Stimulated activated naive B cell treated with anti-CD40 and anti-IgM and Interleukin-4, amounts not matched to agents 10 μg/mL and 1 μg/mL and 100 μg/mL, for 72 hours (primary cell): ENCODE measurements around the gene SFRP5.

Experiments used
- ATAC-seq, 2 donors: fragments of 150-1000 bp; cut with Tn5 transposase; replicated peaks; 2 replicates each; pipeline ENCODE4 v1.10.0; 2021; ENCODE audit warnings: moderate library complexity in 1 of 2
- DNase-seq: peaks from one replicate; pipeline ENCODE4 v3.0.0; 2021
- H3K27ac Mint-ChIP-seq: one replicate; pipeline ENCODE4 v1.8.0; 2022; ENCODE audit warnings: mild to moderate bottlenecking, mixed read lengths
- H3K27me3 Mint-ChIP-seq, 2 donors: one replicate each; pipeline ENCODE4 v1.8.0; 2022; ENCODE audit warnings: mixed read lengths in 2 of 2
- H3K36me3 Mint-ChIP-seq, 2 donors: one replicate each; pipeline ENCODE4 v1.8.0; 2022; ENCODE audit warnings: mixed read lengths in 2 of 2, mild to moderate bottlenecking in 1 of 2
- H3K4me1 Mint-ChIP-seq, 2 donors: one replicate each; pipeline ENCODE4 v1.8.0; 2022; ENCODE audit warnings: mixed read lengths in 2 of 2, mild to moderate bottlenecking in 1 of 2
- H3K4me3 Mint-ChIP-seq, 2 donors: one replicate each; pipeline ENCODE4 v1.8.0; 2022; ENCODE audit warnings: mild to moderate bottlenecking in 2 of 2, mixed read lengths in 2 of 2, moderate library complexity in 1 of 2
- H3K9me3 Mint-ChIP-seq, 2 donors: one replicate each; pipeline ENCODE4 v1.8.0; 2022; ENCODE audit warnings: mixed read lengths in 2 of 2, mild to moderate bottlenecking in 1 of 2

SFRP5 gene

DNA sequence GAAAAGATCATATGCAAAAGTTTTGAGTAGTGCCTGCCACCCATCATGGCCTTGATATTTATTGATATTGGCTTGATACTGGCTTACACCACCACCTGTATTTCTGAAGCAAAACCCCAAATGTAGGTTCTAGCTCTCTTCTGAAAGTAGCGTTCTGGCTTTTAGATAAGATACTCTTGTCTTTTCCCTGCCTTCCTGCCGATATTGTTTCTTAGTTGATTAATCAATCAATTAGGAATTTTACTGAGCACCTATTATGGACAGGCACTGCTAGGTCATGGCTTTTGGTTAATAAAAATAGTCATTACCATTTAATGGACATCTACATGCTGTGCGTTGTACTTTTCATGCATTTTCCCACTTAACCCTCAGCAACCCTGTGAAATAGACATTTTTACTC, 7.9 kb downstream of the SFRP5 start:
- Mint-ChIP-seq H3K36me3 (peaks cover 51 to 57% of the 10 kb centered on the region in 2 donors), H3K9me3 (no peaks in the 10 kb centered on the region), H3K4me1 (peaks cover 11% of the 10 kb centered on the region in 2 donors), H3K27me3 (peaks cover under 1 to 4% of the 10 kb centered on the region in 2 donors), H3K27ac (no peak overlapping the region), H3K4me3 (no peak overlapping the region)
- no peak for ATAC-seq
- DNase-seq = no peak

DNA sequence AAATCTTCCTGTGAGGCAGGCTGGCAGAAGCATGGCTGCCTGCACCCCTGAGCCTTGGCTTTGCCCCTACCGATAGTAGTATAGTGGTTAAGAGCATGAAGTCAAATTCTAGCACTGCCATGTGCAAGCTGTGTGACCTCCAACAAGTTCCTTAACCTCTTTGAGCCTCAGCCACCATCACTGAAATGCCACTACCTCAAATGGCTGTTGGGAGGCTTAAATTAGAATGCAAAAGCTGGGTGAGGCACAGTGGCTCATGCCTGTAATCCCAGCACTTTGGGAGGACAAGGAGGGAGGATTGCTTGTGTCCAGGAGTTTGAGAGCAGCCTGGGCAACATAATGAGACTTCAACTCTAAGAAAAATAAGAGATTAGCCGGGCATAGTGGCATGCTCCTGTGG, 8.4 kb downstream of the SFRP5 start:
- peaks cover 0 to 4% of the 10 kb centered on the region in 2 donors for H3K27me3 Mint-ChIP-seq
- H3K36me3 Mint-ChIP-seq = peaks cover 50 to 56% of the 10 kb centered on the region in 2 donors
- H3K27ac Mint-ChIP-seq = peak overlapping the region; percentile 16
- H3K4me3 Mint-ChIP-seq = no peak overlapping the region
- no peak for DNase-seq
- ATAC-seq = no peak
- H3K9me3 Mint-ChIP-seq = no peaks in the 10 kb centered on the region
- peaks cover 11% of the 10 kb centered on the region in 2 donors for H3K4me1 Mint-ChIP-seq

DNA sequence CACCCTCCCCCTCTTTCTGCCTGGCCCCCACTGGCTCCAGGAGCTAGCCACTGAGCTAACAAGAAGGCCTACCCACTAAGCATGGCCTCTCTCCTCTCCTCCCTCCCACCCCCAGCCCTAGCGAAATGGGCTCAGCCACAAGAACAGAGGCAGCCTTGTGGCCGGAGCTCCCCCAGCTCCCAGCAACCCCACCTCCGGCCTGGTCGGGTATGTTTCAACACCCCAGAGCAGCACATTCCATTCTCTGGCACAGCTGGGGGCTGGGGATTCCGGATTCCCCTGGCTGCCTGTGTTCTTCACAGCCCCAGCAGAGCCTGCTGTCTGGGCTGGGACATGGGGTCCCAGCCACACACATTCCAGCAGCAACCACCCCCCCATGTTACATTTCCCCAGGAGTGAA, 9.0 kb downstream of the SFRP5 start:
- no peak overlapping the region for H3K4me3 Mint-ChIP-seq
- no peak for DNase-seq
- H3K9me3 Mint-ChIP-seq = no peaks in the 10 kb centered on the region
- ATAC-seq = no peak
- H3K4me1 Mint-ChIP-seq = peaks cover 11% of the 10 kb centered on the region in 2 donors
- H3K27me3 Mint-ChIP-seq = no peaks in the 10 kb centered on the region
- no peak overlapping the region for H3K27ac Mint-ChIP-seq
- H3K36me3 Mint-ChIP-seq = peaks cover 44 to 50% of the 10 kb centered on the region in 2 donors

DNA sequence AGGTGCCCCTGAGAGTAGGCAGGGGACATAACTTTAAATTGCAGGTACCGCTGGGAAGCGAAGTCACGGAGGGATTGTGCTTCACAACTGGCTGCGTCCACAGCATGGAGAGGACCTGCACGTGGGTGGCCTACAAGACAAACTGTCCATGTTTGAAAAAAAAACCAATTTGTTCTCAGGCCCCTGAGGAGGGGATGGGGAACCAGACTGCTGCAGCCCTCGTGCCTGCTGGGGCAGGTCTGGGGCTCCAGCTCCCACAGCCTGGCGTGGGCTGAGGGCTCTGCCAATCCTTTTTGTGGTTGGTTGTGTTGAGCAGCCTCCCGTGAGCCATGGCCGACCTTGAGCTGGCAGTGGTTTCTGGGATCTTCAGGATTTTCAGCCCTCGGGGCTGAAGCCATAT, 9.7 kb downstream of the SFRP5 start:
- peaks cover 9 to 11% of the 10 kb centered on the region in 2 donors for H3K4me1 Mint-ChIP-seq
- no peaks in the 10 kb centered on the region for H3K9me3 Mint-ChIP-seq
- DNase-seq = no peak
- H3K27me3 Mint-ChIP-seq = no peaks in the 10 kb centered on the region
- peaks cover 44 to 50% of the 10 kb centered on the region in 2 donors for H3K36me3 Mint-ChIP-seq
- H3K4me3 Mint-ChIP-seq = no peak overlapping the region
- H3K27ac Mint-ChIP-seq = no peak overlapping the region
- no peak for ATAC-seq

DNA sequence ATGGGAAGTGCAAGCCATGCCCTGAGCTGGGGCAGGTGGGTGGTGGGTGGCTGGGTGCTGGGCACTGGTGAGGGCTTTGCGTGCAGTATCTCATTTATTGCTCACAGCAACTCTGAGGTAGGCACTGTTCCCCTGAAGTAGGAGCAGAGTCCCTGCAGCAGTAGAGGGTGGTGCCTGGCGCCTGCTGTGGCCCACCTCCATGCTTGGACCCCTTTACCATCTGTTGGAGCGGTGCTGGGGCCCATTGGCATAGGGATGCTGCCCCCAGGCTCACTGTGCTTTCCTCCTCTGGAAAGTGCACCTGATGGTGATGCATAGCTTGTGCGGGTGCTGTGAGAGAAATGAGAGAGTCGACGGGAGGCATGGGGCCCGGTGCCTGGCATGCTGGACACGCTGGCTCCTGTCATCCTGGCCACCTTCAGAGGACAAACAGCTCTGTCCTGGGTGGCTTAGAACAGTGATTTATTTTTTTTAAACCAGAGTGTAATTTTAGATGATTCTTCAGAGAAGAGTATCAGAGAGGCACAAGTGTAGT, 10.4 kb downstream of the SFRP5 start:
- no peak for ATAC-seq
- no peak overlapping the region for H3K27ac Mint-ChIP-seq

DNA sequence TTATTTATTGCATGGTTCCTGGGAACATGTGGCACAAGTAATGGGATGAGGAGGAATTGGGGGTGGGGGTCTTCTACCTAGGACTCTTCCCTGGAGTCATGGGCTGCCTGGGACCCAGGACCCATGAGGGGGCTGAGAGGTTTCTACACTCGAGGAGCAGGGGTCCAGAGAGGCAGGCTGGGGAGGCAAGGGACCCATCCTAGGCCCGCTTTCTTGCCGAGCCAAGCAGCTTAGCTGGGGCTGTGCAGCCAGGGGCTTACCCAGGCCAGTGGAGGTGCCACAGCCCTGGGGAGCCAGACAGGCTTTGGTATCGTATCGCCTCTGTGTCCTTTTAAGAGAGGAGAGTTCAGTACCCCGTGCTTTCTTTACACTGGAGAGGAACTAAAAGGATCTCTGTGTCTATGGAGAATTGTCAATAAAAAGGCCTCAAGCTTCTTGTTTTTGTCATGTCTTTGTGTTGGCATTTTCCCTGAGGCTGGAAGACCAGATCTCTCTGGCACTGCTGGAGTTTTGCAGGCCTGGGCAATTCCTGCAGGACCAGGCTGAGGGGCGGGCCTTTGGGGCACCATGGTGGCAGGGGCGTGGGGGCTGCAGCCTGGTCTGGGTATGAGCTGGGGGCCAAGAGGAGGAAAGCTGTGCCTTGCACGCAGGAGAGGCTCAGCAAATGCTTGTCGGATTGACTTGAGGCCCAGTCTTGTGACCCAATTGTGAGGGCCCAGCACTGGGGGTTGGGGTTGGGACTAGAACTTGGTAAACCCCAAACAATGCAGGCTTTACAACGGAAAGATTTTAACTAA, 11.1 kb downstream of the SFRP5 start:
- Mint-ChIP-seq H3K27me3 (no peaks in the 10 kb centered on the region), H3K36me3 (peaks cover 50 to 51% of the 10 kb centered on the region in 2 donors), H3K9me3 (no peaks in the 10 kb centered on the region), H3K4me3 (no peak overlapping the region), H3K27ac (no peak overlapping the region), H3K4me1 (peaks cover 9 to 11% of the 10 kb centered on the region in 2 donors)
- DNase-seq = no peak
- no peak for ATAC-seq

More for the DNA sequence above, 10.4 kb downstream of the SFRP5 start:
- Mint-ChIP-seq H3K4me1 (peaks cover 9 to 11% of the 10 kb centered on the region in 2 donors), H3K27me3 (no peaks in the 10 kb centered on the region), H3K4me3 (no peak overlapping the region), H3K36me3 (peaks cover 50 to 53% of the 10 kb centered on the region in 2 donors), H3K9me3 (no peaks in the 10 kb centered on the region)
- DNase-seq = no peak

DNA sequence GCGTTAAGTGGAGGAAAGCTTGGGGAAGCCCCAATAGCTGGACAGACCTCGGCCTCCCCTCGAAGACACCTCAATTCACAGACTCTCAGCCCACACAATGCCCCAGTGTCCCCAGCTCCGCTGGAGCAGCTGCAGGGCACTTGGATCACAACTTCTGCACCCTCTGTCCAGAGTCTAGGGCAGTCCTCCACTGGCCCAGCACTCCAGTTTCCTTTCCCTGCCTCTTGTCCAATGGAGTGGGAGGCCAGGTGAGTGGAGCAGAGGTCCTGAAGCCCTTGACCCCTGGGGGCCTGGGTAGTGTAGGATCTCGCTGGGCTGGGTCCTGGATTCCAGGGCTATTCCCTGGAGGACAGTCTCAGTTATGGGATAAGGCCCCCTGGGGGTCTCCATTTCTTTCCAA, 11.9 kb downstream of the SFRP5 start:
- Mint-ChIP-seq H3K9me3 (no peaks in the 10 kb centered on the region), H3K27ac (no peak overlapping the region), H3K4me1 (peaks cover 9 to 10% of the 10 kb centered on the region in 2 donors), H3K36me3 (peaks cover 54 to 55% of the 10 kb centered on the region in 2 donors), H3K4me3 (no peak overlapping the region), H3K27me3 (no peaks in the 10 kb centered on the region)
- no peak for ATAC-seq
- DNase-seq = no peak

DNA sequence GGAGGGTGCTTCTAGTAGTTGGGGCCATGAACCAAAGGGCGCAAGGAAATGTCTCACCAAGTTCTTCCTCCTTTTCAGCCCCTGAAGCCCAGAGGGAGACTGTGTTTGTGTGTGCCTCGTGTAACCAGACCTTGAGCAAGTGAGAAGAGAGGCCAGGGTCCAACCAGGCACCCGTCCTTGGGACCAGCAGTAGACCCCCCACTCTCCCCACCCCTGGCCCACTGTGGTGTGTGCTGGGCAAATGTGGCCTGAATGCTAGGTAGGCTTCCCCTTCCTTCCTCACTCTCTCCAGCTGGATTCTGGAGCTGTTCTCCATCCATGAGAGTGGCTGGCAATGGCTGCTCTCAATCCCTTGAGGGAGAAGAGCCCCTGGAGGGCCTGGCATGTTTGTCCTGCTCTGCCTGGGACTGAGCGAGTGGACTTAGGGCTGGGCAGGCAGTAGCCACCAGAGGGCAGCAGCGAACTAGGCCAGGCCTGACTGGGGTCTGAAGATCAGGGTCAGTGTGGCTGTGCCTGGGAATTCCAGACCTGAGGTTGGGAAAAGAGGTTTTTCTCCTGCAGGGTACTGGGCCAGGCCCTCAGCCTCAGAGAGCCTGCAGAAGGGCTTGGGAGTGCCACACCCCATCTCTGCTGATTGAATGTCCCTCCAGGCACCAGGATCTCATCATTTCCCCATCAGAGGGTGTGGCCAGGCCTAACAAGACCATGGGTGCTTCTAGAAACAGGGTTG, 12.5 kb downstream of the SFRP5 start:
- Mint-ChIP-seq H3K36me3 (peaks cover 54 to 58% of the 10 kb centered on the region in 2 donors), H3K27me3 (no peaks in the 10 kb centered on the region), H3K4me1 (peaks cover 3 to 4% of the 10 kb centered on the region in 2 donors), H3K4me3 (no peak overlapping the region), H3K27ac (no peak overlapping the region), H3K9me3 (no peaks in the 10 kb centered on the region)
- DNase-seq = no peak
- peak; percentile 66 to 84 for ATAC-seq

DNA sequence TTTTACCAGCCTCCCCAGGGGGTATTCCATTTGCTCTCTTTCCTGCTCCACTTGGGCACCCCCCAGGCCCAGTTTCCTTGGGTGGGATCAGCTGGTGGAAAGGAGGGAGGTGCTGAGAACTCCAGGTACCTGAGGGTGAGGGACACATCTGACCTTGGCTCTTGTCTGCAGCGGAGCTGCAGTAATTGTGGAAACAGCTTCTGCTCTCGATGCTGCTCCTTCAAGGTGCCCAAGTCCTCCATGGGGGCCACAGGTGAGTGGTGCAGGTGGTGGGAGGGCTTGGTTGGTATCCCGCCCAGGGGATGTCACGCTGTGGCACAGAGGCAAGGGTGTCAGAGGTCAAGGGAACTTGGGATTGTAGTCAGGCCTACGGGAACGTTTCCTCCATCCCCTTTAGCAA, 14.3 kb downstream of the SFRP5 start:
- Mint-ChIP-seq H3K27ac (peak overlapping the region; percentile 69), H3K27me3 (no peaks in the 10 kb centered on the region), H3K36me3 (peaks cover 67 to 70% of the 10 kb centered on the region in 2 donors), H3K4me3 (no peak overlapping the region), H3K4me1 (no peaks in the 10 kb centered on the region), H3K9me3 (no peaks in the 10 kb centered on the region)
- ATAC-seq (no peak), DNase-seq (no peak)

DNA sequence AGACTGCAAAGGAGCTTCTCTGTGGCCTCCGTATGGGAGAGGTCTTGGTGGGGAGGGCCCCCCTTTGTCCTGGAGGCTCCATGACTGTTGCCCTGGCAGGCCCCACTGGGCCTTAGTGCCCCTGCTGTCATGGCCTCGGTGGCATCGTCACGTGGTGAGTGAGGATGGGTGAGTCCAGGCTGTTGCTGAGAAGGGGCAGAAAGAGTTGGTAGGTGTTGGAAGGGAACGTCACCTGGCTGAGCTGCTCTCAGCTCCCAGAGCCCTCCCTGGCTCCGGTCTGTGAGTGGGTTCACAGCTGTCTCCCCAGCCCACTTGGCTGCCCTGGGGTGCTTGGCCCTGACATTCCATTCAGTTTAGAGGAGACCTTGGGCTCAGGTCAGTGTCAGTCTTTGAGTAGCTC, 16.1 kb downstream of the SFRP5 start:
- no peak overlapping the region for H3K4me3 Mint-ChIP-seq
- no peaks in the 10 kb centered on the region for H3K27me3 Mint-ChIP-seq
- H3K27ac Mint-ChIP-seq = no peak overlapping the region
- H3K36me3 Mint-ChIP-seq = peaks cover 63 to 66% of the 10 kb centered on the region in 2 donors
- no peaks in the 10 kb centered on the region for H3K9me3 Mint-ChIP-seq
- DNase-seq = no peak
- ATAC-seq = no peak
- no peaks in the 10 kb centered on the region for H3K4me1 Mint-ChIP-seq

DNA sequence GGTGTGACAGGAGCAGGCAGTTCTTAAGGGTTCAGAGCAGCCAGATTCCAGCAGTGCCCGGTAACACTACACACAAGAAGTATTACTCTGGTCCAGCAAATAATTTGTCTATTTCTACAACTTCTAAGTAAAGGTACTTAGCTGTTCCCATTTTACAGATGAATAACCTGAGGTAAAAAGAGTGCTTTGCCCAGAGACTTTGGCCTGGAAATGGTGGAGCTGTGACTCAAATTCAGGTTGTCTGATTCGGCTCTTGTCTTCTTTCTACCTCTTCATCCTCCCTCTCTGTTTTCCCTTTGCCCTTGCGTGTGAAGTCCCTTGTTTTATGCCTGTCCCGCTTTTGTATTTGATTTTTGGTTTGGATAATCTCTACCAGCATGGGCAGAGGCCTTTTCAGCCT, 17.1 kb downstream of the SFRP5 start:
- no peak overlapping the region for H3K4me3 Mint-ChIP-seq
- ATAC-seq (no peak), DNase-seq (no peak)
- peaks cover 55 to 68% of the 10 kb centered on the region in 2 donors for H3K36me3 Mint-ChIP-seq
- no peaks in the 10 kb centered on the region for H3K27me3 Mint-ChIP-seq
- no peaks in the 10 kb centered on the region for H3K9me3 Mint-ChIP-seq
- no peak overlapping the region for H3K27ac Mint-ChIP-seq
- no peaks in the 10 kb centered on the region for H3K4me1 Mint-ChIP-seq

DNA sequence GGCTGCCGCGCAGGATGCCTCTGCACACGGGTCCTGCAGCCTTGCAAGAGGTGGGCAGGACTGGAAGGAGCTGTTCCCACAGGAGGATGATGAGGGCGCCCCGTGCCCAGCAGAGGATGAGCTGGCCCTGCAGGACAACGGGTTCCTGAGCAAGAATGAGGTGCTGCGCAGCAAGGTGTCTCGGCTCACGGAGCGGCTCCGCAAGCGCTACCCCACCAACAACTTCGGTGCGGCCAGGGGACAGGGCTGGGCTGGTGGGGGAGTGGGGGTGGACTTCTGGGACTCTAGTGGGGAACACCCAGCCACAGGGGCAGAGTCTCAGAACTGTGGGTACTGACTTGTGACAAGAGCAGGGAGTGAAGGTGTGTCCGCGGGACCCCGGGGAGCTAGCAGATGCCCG, 18.8 kb downstream of the SFRP5 start:
- no peaks in the 10 kb centered on the region for H3K27me3 Mint-ChIP-seq
- peaks cover 57 to 73% of the 10 kb centered on the region in 2 donors for H3K36me3 Mint-ChIP-seq
- H3K4me3 Mint-ChIP-seq = no peak overlapping the region
- H3K27ac Mint-ChIP-seq = no peak overlapping the region
- ATAC-seq (no peak), DNase-seq (no peak)
- no peaks in the 10 kb centered on the region for H3K9me3 Mint-ChIP-seq
- no peaks in the 10 kb centered on the region for H3K4me1 Mint-ChIP-seq

DNA sequence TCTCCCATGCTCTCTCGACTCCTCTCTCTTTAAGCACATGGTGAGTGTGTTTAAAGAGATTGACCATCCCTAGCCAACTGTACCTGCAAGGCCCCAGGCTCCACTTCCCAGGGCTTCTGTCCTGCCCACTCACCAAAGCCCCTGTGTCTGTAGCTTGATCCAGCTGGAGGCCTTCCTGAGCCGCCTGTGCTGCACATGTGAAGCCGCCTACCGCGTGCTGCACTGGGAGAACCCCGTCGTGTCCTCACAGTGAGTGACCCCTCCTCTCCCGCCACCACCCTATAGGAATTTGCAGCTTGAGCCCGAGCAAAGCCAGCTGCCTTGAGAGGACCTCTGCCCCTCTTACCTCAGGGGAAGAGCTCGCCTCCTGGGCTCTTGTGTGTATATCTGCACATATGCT, 23.7 kb downstream of the SFRP5 start:
- Mint-ChIP-seq H3K4me3 (no peak overlapping the region), H3K36me3 (peaks cover 50 to 68% of the 10 kb centered on the region in 2 donors), H3K9me3 (no peaks in the 10 kb centered on the region), H3K27me3 (no peaks in the 10 kb centered on the region), H3K4me1 (peaks cover 6 to 11% of the 10 kb centered on the region in 2 donors), H3K27ac (no peak overlapping the region)
- ATAC-seq (no peak), DNase-seq (no peak)

DNA sequence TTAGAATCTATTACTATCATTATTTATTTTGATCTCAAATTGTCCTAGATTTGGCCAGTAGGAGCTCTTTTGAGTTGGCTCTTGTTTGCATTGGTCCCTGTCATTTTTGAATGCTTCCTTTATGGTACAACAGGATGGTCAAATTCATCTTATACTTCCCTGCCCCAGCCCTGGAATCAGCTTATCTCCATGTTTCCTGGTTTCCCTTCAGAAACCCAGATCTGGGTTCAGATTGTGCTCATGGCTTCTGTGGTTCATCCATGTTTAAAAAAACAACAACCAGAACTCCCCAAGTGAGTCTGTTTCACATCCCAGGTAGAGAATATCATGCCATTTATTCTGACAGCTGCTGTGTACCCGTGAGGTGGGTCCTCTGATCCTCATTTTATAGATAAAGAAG, 24.2 kb downstream of the SFRP5 start:
- ATAC-seq = no peak
- Mint-ChIP-seq H3K27ac (no peak overlapping the region), H3K36me3 (peaks cover 49 to 67% of the 10 kb centered on the region in 2 donors)

More for the DNA sequence above, 24.2 kb downstream of the SFRP5 start:
- Mint-ChIP-seq H3K27me3 (no peaks in the 10 kb centered on the region), H3K4me1 (peaks cover 9 to 16% of the 10 kb centered on the region in 2 donors), H3K4me3 (no peak overlapping the region), H3K9me3 (no peaks in the 10 kb centered on the region)
- DNase-seq = no peak
